Endothelial cell of hepatic sinusoid (primary cell): ENCODE results near the gene IFT122.

ENCODE experiments used
- in situ Hi-C: cut with HindIII; loops from 2 replicates; pipeline ENCODE4 v1.10.0; 2017; ENCODE audit warnings: low sequenced_read_pairs

Gene IFT122

DNA sequence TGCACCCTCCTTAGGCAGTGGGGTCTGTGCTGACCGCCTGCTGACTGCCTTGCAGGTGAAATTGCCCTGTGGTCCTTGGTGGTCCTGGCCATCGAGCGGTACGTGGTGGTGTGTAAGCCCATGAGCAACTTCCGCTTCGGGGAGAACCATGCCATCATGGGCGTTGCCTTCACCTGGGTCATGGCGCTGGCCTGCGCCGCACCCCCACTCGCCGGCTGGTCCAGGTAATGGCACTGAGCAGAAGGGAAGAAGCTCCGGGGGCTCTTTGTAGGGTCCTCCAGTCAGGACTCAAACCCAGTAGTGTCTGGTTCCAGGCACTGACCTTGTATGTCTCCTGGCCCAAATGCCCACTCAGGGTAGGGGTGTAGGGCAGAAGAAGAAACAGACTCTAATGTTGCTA lies 90.8 kb downstream of the IFT122 start:
- in situ Hi-C loops, result loop anchor here (25.0 kb wide), 1 partner anchor 306 kb away; no protein-coding TSS in a partner anchor

DNA sequence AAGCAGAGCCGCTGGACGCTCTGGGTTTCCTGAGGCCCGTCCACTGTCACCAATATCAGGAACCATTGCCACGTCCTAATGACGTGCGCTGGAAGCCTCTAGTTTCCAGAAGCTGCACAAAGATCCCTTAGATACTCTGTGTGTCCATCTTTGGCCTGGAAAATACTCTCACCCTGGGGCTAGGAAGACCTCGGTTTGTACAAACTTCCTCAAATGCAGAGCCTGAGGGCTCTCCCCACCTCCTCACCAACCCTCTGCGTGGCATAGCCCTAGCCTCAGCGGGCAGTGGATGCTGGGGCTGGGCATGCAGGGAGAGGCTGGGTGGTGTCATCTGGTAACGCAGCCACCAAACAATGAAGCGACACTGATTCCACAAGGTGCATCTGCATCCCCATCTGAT lies 91.7 kb downstream of the IFT122 start:
- in situ Hi-C loops, result loop anchor here (25.0 kb wide), 1 partner anchor 306 kb away; no protein-coding TSS in a partner anchor

DNA sequence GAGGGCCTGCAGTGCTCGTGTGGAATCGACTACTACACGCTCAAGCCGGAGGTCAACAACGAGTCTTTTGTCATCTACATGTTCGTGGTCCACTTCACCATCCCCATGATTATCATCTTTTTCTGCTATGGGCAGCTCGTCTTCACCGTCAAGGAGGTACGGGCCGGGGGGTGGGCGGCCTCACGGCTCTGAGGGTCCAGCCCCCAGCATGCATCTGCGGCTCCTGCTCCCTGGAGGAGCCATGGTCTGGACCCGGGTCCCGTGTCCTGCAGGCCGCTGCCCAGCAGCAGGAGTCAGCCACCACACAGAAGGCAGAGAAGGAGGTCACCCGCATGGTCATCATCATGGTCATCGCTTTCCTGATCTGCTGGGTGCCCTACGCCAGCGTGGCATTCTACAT lies 92.2 kb downstream of the IFT122 start:
- in situ Hi-C loops, result loop anchor here (25.0 kb wide), 1 partner anchor 305 kb away; no protein-coding TSS in a partner anchor

DNA sequence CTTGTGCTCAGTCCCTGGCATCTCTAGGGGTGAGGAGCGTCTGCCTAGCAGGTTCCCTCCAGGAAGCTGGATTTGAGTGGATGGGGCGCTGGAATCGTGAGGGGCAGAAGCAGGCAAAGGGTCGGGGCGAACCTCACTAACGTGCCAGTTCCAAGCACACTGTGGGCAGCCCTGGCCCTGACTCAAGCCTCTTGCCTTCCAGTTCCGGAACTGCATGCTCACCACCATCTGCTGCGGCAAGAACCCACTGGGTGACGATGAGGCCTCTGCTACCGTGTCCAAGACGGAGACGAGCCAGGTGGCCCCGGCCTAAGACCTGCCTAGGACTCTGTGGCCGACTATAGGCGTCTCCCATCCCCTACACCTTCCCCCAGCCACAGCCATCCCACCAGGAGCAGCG lies 93.4 kb downstream of the IFT122 start:
- in situ Hi-C loops, result loop anchor here (25.0 kb wide), 1 partner anchor 304 kb away; no protein-coding TSS in a partner anchor

DNA sequence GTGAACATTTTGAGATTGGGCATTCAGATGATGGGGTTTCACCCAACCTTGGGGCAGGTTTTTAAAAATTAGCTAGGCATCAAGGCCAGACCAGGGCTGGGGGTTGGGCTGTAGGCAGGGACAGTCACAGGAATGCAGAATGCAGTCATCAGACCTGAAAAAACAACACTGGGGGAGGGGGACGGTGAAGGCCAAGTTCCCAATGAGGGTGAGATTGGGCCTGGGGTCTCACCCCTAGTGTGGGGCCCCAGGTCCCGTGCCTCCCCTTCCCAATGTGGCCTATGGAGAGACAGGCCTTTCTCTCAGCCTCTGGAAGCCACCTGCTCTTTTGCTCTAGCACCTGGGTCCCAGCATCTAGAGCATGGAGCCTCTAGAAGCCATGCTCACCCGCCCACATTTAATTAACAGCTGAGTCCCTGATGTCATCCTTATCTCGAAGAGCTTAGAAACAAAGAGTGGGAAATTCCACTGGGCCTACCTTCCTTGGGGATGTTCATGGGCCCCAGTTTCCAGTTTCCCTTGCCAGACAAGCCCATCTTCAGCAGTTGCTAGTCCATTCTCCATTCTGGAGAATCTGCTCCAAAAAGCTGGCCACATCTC lies 94.5 kb downstream of the IFT122 start:
- in situ Hi-C loops, result loop anchor here (25.0 kb wide), 1 partner anchor 303 kb away; no protein-coding TSS in a partner anchor

DNA sequence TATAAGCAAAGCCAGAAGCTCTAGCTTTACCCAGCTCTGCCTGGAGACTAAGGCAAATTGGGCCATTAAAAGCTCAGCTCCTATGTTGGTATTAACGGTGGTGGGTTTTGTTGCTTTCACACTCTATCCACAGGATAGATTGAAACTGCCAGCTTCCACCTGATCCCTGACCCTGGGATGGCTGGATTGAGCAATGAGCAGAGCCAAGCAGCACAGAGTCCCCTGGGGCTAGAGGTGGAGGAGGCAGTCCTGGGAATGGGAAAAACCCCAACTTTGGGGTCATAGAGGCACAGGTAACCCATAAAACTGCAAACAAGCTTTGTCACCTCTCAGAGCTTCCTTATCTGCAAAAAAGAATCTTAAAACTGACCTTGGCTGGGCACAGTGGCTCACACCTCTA lies 95.1 kb downstream of the IFT122 start:
- in situ Hi-C loops, result loop anchor here (25.0 kb wide), 1 partner anchor 302 kb away; no protein-coding TSS in a partner anchor

DNA sequence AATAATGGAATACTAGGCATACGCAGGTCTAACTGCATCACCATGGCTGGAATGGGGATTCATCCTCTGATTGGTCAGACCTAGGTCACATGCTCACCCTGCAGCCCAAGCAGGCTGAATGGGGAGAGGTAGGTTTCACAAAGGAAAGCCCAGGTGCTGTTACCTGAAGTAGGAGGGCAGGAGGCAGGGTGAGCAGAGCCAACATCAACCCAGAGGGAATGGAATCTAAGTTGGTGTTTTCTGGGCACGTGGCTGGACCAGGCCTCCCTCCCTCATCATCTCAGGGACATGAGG lies 96.3 kb downstream of the IFT122 start:
- in situ Hi-C loops, result loop anchor here (25.0 kb wide), 1 partner anchor 301 kb away; no protein-coding TSS in a partner anchor

DNA sequence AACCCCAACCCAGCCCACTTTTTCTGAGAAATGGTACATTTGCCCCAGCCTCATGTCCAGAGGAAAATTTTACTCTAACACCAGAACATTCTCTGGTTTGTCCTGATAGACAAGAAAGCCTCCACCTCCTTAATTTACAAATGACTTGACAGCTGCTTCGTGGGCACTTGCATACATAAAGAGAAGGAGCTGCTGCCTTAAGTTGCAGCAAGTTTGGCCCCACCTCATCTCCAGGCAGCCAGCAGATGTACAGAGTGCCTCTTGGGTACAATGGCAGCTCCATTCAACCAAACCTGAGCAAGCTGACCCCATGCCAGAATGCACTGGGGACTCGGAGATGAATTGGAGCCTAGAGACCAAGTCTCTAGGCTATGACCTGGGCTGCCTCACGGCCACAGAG lies 96.8 kb downstream of the IFT122 start:
- in situ Hi-C loops, result loop anchor here (25.0 kb wide), 1 partner anchor 300 kb away; no protein-coding TSS in a partner anchor

DNA sequence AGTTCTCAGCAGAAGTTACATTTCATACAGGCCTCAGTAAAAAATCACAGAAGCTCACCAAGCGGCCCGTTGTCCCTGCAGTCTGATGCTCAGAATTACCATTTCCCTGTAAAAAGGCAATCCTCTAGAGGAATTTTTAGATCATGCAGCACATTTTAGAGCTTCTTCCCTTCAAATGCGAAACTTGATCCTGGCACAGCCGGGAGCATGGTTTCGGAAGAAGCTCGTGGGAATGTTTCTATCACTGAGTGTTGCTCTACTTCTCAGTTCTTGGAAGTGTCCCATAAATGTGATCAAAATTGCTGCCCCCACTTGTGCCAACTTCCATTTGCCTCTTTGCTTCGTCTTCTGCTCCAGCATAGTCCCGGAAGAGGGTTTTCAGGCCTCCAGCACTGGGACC lies 99.2 kb downstream of the IFT122 start:
- in situ Hi-C loops, result loop anchor here (25.0 kb wide), 1 partner anchor 298 kb away; no protein-coding TSS in a partner anchor

DNA sequence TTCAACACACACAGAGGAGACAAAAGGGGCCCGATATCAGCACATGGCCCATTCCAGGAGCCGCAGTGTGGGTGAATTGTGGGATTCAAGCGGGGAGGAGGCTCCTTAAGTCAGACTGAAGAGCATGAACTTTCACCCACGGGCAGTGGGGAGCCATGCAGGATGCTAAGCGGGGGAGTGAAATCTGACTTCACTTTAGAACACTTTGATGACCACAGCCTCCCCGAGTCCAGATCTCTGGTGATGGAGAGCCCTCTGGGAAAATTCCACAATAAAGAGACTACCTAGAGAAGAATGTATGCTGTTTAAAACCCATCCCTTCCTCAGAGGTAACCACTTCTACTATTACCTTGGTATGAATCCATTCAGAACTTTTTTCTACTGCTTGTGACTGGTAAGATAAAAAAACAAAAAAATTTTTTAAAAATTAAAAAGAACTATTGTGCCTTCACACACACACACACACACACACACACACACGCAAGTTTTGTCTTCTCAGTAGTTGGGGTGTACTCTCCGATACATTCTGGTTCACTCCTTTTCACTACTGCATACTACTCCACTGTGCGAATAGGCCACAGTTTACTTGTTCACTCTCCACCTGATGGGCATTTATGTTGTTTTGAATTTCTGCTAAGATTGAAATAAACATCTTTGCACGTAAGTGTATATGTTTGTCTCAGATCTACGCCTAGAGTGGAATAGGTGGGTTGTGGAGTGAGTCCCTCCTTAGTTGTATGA lies 100.9 kb downstream of the IFT122 start:
- in situ Hi-C loops, result loop anchor here (5.0 to 25.0 kb wide), 5 partner anchors 49 to 296 kb away; partner anchors contain the start of gene IFT122

DNA sequence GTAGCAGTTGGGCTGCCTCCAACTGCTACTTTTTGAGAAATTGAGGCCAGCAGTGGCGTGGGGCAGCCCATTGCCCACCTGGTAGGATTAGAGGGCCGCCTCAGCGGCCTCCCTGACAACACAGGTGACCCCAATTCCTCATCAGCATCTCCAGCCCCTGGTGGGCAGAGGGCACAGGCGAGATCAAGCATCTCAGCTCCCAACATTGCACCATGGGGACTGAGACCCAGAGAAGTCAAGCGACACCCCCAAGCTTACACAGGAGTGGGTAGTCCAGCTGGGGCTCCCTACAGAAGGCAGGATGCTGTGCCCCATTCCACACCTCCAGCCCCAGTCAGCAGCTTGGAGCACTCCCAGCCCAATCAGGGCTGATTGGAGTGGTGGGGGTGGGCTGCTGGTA lies 102.7 kb downstream of the IFT122 start:
- in situ Hi-C loops, result loop anchor here (5.0 to 25.0 kb wide), 5 partner anchors 50 to 295 kb away; partner anchors contain the start of gene IFT122

DNA sequence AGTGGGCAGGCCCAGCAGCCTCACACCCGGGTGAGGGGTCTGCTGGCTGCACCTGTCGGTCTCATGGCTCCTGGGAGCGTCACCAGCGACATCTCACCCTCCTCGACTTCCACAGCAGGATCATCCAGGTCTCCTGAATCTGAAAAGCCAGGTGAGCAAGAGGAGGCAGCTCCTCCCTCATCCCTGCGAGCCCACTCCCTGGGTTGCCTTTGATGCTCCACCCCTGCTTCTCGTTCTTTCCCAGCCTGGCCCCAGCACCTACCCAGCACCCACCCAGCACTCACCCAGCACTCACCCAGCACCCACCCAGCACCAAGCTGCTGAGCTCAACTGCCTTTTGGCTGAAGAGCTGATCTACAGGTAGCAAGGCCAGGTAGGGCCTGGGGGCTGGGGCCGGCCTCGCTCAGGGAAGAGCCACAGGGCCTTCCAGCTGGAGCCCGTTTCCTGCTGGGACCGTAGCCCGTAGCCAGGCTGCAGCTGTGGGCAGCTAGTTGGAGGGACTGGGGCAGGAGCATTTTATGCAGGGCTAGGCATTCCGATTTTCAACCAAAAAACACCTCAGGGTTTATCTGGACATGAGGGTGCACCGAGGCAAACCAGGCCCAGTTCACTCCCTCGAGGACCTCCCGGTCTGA lies 103.2 kb downstream of the IFT122 start, which contains the start of gene H1-8:
TSS of gene H1-8 (plus strand) at position 20 of the 635 bp plus-strand sequence. CDS start at position 64, 44 bp downstream.
- in situ Hi-C loops, result loop anchor here (5.0 to 25.0 kb wide), 5 partner anchors 49 to 294 kb away; partner anchors contain the start of gene IFT122

DNA sequence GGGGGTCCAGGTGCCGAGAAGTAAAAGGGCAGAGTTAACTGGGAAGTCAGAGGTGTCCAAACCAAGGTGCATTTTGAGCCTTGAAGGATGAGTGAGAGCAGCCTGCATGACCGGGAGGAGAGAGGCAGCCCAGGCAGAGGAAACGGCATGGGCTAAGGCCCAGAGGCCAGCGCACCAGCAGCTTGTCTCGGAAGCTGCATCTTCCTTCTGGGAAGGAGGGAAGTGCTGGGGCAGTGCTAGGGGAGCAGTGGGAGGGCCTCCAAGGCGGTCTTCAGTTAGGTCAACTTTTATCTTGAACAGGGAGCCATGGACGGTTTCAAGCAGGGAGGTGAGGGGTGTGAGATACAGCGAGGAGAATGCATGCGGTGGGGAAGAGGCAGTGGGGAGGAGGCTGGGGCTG lies 104.0 kb downstream of the IFT122 start:
- in situ Hi-C loops, result loop anchor here (5.0 to 25.0 kb wide), 5 partner anchors 48 to 293 kb away; partner anchors contain the start of gene IFT122

DNA sequence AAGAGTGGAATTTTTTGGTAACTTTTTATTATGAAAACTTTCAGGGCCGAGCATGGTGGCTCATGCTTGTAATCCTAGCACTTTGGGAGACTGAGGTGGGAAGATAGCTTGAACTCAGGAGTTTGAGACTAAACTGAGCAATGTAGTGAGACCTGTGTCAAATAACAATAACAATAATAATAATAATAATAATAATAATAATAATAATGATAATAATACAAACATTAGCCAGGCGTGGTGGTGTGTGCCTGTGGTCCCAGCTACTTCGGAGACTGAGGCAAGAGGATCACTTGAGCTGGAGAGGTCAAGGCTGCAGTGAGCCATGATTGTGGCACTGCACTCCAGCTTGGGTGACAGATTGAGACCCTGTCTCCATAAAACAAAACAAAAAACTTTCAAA lies 105.9 kb downstream of the IFT122 start:
- in situ Hi-C loops, result loop anchor here (25.0 kb wide), 1 partner anchor 291 kb away; no protein-coding TSS in a partner anchor

DNA sequence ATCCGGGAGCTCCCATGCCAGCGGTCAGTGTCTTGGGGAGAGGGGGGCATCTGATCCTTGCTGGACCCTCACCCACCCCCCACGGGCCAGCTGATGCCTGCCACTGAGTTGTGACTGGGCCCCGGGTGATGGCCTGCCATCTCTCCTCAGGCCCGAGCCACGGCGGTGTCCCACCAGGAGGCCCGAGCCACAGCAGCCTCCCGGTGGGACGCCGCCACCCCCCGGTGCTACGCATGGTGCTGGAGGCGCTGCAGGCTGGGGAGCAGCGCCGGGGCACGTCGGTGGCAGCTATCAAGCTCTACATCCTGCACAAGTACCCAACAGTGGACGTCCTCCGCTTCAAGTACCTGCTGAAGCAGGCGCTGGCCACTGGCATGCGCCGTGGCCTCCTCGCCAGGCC lies 107.2 kb downstream of the IFT122 start:
- in situ Hi-C loops, result loop anchor here (25.0 kb wide), 1 partner anchor 290 kb away; no protein-coding TSS in a partner anchor

DNA sequence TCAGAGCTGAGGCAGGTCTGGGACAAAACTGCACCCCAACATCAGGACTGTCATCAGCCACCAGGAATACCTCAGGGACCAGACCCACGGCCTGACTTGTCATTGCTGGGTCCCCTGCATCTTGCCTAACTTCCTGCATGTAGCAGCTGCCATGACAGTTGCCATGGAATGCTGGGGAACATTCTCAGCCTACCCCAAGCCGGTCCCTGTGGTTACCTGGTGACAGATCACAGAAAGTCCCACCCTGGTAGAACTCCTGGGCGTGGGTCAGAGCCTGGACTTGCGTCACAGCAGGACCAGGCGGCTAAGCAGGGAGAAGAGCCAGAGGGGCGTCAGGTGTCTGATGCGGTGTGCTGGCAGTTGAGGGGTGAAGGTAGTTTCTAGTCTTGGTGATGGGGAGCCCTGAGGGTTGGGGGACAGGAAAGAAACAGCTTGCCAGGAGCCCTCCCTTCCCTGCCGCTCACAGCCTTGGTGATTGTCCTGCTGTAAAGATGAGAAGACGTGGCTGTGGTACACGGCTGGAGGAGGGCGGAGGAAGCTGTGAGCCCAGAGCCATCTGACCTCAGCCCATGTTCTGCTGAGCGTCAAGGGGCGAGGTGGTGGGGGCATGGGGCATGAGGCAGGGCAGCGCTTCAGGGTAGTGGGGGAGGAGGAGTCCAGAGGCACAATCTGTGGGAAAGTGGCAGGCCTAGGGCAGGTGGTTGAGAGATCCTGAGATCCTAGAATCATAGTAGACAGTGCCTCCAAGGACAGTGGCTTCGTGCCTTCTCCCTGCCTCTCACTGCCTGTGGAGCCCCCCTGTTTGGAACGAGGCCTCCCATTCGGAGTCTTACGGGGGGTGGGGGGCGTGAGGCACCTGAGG lies 108.3 kb downstream of the IFT122 start:
- in situ Hi-C loops, result loop anchor here (25.0 kb wide), 1 partner anchor 289 kb away; no protein-coding TSS in a partner anchor

DNA sequence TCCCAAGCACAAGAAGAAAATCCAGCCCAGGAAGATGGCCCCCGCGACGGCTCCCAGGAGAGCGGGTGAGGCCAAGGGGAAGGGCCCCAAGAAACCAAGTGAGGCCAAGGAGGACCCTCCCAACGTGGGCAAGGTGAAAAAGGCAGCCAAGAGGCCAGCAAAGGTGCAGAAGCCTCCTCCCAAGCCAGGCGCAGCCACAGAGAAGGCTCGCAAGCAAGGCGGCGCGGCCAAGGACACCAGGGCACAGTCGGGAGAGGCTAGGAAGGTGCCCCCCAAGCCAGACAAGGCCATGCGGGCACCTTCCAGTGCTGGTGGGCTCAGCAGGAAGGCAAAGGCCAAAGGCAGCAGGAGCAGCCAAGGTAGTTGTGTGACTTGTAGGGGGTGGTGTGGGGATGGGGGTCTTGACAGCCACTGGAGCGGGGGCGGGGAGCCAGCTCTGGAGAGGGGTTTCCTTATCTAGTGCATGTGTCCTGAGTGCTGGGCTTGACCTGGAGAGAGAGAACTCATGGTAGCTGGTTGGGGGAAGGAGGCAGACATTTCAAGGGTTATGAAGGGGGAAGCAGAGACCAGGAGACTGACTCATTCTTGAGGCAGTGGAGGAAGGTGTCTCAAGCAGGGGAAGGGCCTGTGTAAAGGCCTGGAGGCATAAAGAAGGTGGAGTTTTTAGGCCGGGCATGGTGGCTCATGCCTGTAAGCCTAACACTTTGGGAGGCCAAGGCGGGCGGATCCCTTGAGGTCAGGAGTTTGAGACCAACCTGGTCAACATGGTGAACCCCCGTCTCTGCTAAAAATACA lies 109.2 kb downstream of the IFT122 start:
- in situ Hi-C loops, result loop anchor here (25.0 kb wide), 1 partner anchor 288 kb away; no protein-coding TSS in a partner anchor

DNA sequence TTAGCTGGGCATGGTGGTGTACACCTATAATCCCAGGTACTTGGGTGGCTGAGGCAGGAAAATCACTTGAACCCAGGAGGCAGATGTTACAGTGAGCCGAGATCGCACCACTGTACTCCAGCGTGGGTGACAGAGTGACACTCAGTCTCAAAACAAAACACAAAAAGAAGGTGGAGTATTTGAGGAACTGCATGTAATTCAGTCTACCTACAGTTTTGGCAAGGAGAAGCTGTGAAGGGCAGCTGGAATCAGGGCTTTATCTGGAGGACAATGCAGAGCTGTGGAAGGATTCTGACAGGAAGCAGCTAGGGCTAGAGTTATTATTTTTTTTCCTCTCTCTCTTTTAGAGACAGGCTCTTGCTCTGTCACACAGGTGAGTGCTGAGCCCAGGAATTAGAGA lies 109.8 kb downstream of the IFT122 start:
- in situ Hi-C loops, result loop anchor here (25.0 kb wide), 1 partner anchor 287 kb away; no protein-coding TSS in a partner anchor
